Limb (tissue), 2 donors: ENCODE data around the gene CCDC157.
"Not testable (repeated sequence)": the region's sequence is repeated elsewhere in the genome, so short reads cannot be mapped to it uniquely, and the experiment has no call there.

ENCODE experiments used
- DNase-seq, 2 donors: peaks; one replicate each; pipeline ENCODE4 v3.0.0-alpha.2; 2016; ENCODE audit errors: extremely low spot score in 2 of 2

Gene CCDC157

DNA sequence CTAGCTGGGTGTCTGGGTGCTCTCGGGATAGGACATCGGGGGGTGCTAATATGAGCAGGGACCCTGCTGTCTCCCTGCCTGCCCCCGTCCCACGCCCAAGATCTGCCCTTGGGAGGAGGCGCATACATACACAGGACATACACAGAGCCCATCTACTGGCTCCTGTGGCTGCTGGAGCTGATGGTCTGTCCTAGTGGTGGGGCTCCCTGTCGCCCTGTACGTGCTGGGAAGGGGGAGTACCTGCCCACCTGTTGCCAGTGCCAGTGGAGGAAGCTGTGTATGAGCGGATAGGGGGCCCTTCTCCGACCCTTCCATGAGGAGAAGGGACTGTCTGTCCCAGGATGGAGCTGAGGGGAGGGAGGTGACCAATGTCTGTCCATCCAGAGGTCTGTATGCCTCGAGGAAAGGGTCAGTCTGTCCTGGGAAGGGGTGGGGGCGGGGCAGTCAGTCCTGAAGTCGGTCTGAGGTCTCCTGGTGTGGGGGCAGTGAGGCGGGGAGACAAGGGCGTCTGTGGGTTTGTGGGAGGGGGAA lies 31.0 kb upstream of the CCDC157 start:
- DNase-seq, result no peak

- no peak for DNase-seq
Observed at GRCh38 chr22:30326255-30326705, 30.5 kb upstream of the CCDC157 start.

DNA sequence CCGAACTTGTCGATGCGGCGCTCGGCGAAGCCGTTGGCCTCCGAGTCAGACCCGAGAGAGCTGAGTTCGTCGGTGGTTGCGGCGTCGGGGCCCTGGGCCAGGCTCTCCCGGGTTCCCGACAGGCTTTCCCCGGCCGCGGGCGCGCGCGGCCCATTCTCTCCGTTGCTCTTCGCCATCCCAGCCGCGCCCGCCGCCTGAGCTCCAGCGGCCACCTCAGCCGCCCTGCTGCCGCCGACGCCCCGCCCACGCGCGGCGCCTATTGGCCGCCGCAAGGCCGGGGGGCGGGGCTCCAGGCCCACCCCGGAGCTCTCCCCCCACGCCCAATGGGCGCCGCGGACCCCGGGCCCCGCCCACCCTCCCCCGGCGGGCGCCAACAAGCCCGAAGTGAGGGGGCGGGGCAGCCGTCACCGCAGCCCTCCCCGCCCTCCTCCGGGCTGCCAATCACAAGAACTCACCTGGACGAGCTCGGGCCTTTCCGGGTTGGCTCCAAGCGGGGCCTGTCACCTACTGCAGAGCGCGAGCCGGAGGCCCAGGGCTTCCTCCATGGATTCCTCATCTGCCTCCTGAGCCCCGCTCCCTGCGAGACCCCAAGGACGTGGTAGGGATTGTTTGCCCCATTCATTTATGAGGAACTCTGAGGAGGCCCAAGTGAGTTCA lies 30.0 kb upstream of the CCDC157 start, which contains the start of gene TBC1D10A:
TBC1D10A (minus strand) TSS at position 236 of the 657 bp plus-strand sequence; CDS start at position 176, 60 bp downstream.
- DNase-seq, result peak; percentile 93 to 95

- DNase-seq, result no peak
Observed at GRCh38 chr22:30327864-30328345, 28.9 kb upstream of the CCDC157 start.

GRCh38 chr22:30328466-30329049 lies 28.2 kb upstream of the CCDC157 start:
- DNase-seq, result no peak

GRCh38 chr22:30332551-30332950 lies 24.3 kb upstream of the CCDC157 start:
- DNase-seq, result no peak

DNA sequence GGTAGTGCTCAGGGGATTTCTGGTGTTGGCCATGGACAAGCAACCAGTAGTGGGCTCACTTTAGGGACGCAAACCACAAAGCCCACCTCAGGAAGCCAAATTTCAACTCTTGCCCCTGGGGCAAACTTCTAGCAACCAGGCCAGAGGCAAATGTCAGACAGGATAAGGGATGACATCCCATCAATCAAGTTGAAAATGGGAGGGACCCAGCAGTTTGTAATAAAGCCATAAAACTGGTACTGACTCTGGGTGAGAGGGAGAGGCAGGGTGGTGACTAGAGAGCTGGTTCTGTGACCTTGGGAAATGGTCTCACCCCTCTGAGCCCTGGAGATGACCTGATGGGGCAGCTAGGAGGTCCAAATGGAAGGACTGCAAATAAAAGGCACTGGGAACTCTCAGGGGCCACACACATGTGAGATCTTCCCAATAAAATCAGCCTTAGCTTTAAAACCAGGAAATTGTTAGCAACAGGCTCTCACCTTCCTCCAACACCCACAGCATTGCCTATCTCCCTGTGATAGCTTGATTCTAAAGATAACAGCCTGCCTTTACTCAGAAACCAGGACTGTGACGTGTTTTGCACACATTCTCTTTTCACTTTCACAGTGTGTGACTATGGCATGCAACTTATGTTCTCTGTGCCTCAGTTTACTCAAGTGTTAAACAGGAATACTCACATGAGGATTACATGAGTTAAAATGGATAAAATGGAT lies 23.7 kb upstream of the CCDC157 start:
- no peak for DNase-seq

DNA sequence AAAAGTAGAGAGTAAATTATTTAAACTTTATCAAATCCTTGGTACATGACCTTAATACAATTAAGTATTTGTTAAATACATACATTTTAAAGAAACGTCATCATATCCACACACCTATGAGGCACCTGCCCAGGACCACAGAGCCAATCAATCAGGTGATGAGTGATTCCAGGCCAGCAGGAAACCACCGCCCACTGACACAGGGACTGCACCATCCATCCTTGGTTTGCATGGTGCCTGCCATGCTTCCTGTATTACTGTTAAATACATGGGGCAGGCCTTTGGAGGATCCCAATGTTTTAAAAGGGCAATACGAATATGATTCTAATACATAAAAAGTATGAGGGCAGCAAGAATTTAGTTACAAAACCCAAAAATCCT lies 23.1 kb upstream of the CCDC157 start:
- no peak for DNase-seq

- no peak for DNase-seq
Observed at GRCh38 chr22:30334646-30335045, 22.2 kb upstream of the CCDC157 start.

DNA sequence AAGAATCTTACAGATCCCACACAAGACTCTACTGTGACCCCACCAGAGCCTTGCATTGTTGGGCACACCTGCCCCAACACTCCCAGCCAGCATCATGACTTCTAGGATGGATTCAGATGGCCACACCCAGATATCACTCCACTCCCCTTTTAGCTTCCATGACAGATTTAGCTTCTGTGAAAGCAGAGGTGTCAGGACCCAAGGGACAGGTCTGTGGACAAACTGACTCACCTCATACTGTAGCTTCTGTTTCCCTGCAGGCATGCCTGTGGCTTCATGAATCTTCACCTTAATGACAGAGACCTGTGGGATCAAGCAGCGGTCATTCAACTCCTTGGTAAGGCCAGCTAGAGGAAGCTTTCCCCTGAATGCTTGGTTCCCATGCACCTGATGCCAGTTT lies 21.6 kb upstream of the CCDC157 start:
- no peak for DNase-seq

- DNase-seq, result no peak
Observed at GRCh38 chr22:30336752-30337460, 19.9 kb upstream of the CCDC157 start.

- DNase-seq, result no peak
Observed at GRCh38 chr22:30337461-30337778, 19.4 kb upstream of the CCDC157 start.

GRCh38 chr22:30338341-30338740 lies 18.5 kb upstream of the CCDC157 start:
- not testable (repeated sequence) for DNase-seq

DNA sequence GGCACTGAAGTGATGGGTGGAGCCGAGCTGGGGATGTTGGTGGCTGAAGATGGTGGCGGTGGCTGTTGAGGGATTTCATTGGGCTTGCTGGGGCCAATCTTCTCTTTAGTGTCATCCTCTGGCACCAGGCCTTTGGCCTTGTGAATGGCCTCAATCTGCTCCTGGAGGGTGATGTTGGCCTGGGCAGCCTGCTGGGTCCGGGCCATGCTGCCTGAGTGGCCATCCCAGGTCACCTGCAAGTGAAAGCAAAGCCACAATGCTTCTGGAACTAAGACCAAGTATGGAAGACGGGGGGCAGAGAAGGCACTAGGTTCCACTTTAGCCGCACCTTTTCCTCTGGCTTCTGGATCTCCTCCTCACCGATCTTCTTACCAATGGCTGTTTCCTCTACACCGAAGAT lies 18.0 kb upstream of the CCDC157 start:
- DNase-seq, result no peak

DNA sequence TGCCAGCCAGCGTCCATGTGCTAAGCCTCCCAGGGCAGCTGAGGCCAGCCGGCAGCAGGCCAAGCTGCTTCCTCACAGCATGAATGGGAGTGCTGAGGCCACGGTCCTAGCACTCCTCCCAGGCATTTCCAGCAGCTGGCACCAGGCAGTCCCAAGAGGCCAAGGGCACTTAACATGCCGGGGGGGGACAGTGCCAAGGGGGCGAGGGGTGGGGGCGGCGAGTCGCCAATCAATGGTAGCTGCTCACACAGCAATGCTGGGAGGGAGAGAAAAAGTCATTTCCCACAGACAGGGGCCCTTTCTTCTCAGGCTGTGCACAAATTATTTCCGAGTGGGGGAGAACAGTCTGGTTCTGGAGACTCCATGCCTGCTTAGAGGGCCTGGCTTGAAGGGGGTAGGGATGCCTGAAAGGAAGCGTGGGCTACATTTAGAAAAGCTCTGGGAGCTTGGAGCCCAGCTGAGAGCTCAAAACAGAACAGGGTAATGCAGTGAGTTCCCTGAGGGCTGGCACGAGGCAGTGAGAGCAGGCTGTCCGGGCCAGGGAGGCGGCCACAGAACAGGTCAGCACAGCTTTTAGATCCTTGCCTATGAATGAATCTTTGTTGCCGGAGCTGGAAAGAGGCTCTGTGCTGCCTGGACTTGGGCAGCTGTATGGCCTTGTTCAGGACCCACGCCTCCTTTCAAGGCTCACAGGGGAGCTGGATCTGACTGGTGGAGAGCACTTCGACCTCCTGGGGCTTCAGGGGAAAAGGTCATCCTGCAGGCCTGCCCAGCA lies 15.7 kb upstream of the CCDC157 start:
- peak in 1 of 2 donors; percentile 63 for DNase-seq

DNA sequence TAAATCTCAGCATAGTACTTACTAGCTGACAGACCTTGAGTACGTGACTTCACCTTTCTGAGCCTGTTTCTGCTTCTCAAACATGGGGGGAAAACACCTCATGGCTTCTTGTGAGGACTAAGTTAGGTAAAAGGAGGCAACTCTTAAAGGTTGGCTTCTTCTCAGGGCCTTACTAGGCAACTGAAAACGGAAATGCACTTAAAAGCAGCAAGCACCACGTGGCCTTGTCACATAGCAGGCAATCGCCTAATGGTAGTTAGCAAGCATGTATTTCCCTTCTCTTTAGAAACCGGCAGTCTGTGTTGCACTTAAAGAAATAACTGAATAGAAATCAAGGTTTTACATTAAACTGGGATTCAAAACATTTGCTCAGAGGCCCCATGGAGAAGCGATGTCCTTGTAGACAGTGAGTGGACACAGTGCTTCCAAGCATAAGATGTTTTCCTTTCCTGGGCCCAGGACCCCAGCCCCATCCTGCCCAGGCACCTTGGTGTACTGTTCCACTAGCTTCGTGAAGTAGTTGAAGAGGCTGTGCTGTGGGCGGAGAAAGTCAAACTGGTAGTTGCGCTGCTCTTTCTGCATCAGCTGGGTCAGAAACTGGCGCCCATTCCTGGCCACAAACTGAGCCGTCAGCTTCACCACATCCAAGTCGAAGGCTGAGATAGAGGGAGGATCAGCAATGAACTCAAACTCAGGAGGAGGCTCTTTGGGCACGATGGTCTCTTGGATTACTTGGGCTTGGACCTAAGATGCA lies 12.2 kb upstream of the CCDC157 start:
- no peak for DNase-seq

- DNase-seq, result no peak
Observed at GRCh38 chr22:30347255-30347892, 9.4 kb upstream of the CCDC157 start.

DNA sequence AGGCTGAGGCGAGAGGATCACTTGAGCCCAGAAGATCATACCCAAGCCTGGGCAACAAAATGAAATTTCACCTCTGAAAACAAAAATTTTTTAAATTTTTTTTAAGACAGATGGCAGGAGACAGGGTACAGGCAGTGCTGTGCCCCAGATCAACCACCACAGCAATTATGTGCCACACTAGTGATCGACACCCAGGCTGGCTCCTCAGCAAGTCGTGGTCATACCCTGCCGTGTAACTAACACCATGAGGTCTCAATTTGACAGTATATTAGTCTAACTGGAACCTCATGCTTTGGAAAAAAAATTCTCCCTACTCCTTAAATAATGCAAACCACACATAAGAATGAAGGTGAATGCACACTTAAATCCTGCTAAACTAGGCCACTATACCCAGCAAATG lies 8.4 kb upstream of the CCDC157 start:
- no peak for DNase-seq

GRCh38 chr22:30348809-30349208 lies 8.0 kb upstream of the CCDC157 start:
- no peak for DNase-seq

DNA sequence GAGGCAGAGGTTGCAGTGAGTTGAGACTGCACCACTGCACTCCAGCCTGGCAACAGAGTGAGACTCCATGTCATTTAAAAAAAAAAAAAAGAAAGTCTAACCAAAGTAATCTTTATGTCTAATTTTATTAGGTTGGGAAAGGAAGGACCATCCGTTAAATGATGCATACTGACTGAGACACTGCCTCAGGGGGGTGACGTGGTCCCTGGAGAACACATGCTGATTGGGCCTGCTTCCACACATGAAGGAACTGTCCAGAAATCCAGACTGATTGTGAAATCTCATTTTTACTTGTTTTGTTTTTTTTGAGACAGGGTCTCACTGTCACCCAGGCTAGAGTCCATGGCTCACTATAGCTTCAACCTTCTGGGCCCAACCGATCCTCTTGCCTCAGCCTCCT lies 5.6 kb upstream of the CCDC157 start:
- no peak for DNase-seq
